Measurements from ENCODE around the gene TFDP1.

DNA sequence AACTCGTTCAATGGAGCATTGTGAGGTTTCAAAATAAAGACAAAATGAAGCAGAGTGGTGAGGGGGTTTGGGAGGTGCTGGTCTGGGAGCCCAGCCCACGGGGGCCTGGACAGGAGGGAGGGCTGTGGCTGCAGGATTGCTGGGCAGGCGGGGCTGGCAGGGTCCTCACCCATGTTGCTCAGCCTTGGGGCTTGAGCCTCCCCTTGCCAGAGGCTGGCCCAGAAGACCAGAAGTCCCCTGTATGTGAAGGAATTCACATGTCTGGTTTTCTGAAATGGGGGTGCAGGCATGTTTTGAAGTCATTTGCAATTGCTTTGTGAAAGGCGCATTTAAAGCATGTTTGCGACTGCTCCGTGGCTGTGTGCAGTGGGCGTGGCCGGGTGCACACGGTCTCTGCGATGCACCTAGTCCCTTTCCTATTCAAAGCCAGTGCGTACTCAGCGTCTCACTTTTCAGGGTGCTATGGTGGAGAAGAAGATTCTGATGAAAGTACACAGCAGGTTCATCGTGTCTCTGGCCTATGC, 84.7 kb downstream of the TFDP1 start:
- no peak for TF ChIP-seq EZH2 (IDR thresholded peaks at IDR 0.05; ENCODE audit: insufficient read depth, low read length)
- TF ChIP-seq, protein P1, sequence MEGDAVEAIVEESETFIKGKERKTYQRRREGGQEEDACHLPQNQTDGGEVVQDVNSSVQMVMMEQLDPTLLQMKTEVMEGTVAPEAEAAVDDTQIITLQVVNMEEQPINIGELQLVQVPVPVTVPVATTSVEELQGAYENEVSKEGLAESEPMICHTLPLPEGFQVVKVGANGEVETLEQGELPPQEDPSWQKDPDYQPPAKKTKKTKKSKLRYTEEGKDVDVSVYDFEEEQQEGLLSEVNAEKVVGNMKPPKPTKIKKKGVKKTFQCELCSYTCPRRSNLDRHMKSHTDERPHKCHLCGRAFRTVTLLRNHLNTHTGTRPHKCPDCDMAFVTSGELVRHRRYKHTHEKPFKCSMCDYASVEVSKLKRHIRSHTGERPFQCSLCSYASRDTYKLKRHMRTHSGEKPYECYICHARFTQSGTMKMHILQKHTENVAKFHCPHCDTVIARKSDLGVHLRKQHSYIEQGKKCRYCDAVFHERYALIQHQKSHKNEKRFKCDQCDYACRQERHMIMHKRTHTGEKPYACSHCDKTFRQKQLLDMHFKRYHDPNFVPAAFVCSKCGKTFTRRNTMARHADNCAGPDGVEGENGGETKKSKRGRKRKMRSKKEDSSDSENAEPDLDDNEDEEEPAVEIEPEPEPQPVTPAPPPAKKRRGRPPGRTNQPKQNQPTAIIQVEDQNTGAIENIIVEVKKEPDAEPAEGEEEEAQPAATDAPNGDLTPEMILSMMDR (IDR thresholded peaks at IDR 0.05; ENCODE audit: insufficient read depth, low read depth, low read length) = no peak

Data from astrocyte (in vitro differentiated cells and primary cell).